Measurements from ENCODE around the gene CREB1.

DNA sequence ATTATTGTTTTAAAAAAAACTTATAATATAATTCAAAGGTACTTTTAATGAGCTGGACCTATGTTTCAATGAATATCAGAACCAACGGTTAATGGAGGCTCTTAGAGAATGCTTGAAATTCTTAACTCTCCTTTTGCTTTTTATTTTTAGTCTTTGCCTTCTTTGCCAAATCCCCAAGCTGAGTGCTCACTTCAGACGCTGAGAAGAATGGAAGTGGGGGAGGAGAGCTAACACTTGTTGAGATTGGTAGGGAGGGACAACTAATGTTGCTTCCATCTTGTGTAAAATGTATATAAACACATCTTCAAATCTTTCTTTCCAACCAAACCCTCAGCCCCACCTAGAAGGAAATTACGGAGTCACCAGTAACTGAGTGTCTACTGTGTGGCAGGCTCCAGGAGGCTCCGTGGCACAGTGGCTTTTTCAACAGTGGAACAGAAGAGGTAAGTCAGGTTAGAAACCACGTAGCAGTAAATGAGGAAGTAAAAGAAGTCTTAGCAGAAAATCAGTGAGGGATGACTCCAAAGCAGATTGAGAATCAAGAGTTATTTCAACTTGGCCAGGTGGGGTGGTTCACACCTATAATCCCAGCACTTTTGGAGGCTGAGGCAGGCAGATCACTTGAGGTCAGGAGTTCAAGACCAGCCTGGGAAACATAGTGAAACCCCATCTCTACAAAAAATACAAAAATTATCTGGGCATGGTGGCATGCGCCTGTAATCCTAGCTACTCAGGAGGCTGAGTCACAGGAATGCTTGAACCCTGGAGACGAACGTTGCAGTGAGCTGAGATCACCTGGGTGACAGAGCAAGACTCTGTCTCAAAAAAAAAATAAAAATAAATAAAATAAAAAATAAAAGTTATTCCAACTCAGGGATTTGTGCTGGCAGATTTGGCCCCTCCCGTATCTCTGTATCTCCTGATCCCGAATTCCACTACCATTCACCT is 45.0 kb upstream of the CREB1 start:
- TF ChIP-seq, protein P1, sequence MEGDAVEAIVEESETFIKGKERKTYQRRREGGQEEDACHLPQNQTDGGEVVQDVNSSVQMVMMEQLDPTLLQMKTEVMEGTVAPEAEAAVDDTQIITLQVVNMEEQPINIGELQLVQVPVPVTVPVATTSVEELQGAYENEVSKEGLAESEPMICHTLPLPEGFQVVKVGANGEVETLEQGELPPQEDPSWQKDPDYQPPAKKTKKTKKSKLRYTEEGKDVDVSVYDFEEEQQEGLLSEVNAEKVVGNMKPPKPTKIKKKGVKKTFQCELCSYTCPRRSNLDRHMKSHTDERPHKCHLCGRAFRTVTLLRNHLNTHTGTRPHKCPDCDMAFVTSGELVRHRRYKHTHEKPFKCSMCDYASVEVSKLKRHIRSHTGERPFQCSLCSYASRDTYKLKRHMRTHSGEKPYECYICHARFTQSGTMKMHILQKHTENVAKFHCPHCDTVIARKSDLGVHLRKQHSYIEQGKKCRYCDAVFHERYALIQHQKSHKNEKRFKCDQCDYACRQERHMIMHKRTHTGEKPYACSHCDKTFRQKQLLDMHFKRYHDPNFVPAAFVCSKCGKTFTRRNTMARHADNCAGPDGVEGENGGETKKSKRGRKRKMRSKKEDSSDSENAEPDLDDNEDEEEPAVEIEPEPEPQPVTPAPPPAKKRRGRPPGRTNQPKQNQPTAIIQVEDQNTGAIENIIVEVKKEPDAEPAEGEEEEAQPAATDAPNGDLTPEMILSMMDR (IDR thresholded peaks at IDR 0.05; ENCODE audit: low read depth, low read length) = no peak
- no peak for TF ChIP-seq EZH2phosphoT487 (IDR thresholded peaks at IDR 0.05; ENCODE audit: low read depth)
